GM13977 (cell line): ENCODE results near the gene KIF14.
A peak's percentile ranks its signal among the peaks of the same experiment; 100 is the strongest.

Source experiments
- DNase-seq: peaks from one replicate; pipeline ENCODE4 v3.0.0; 2012; ENCODE audit warnings: low spot score
- CTCF ChIP-seq: IDR thresholded peaks from 2 replicates; pipeline ENCODE4 v1.5.1; 2012; ENCODE audit warnings: mild to moderate bottlenecking, control low read depth; ENCODE audit not compliant: insufficient read depth; ENCODE audit errors: extremely low read depth, missing control alignments
- in situ Hi-C: fragments of 300-500 bp; cut with MboI; formaldehyde crosslinking; loops from one replicate; pipeline ENCODE4 v1.12.0; 2022; ENCODE audit warnings: low sequenced_read_pairs, low pct_unique_long_range_greater_than_20kb, mixed read lengths, inconsistent platforms; ENCODE audit not compliant: unreplicated experiment

The KIF14 gene

GRCh38 chr1:200602632-200603031, 17.9 kb downstream of the KIF14 start:
- DNase-seq = no peak
- TF ChIP-seq CTCF = no peak
- in situ Hi-C loops = no loop called here

GRCh38 chr1:200590001-200590400, 30.6 kb downstream of the KIF14 start:
- in situ Hi-C loops = no loop called here

GRCh38 chr1:200588698-200589097, 31.9 kb downstream of the KIF14 start:
- no peak for TF ChIP-seq CTCF
- in situ Hi-C loops = no loop called here
- peak; percentile 11 for DNase-seq

More at GRCh38 chr1:200590001-200590400, 30.6 kb downstream of the KIF14 start:
- no peak for TF ChIP-seq CTCF
- DNase-seq = no peak

- DNase-seq = no peak
- in situ Hi-C loops = no loop called here
- no peak for TF ChIP-seq CTCF
These were observed 56.2 kb downstream of the KIF14 start for GRCh38 chr1:200564319-200564718.

GRCh38 chr1:200561856-200562214, 58.7 kb downstream of the KIF14 start:
- peak; percentile 21 for DNase-seq
- no peak for TF ChIP-seq CTCF
- in situ Hi-C loops = no loop called here

- in situ Hi-C loops = no loop called here
- peak; percentile 73 for TF ChIP-seq CTCF
- peak; percentile 39 for DNase-seq
These were observed 61.6 kb downstream of the KIF14 start for GRCh38 chr1:200558866-200559459.
